Keratinocyte (primary cell): Measurements from ENCODE around the gene GGTLC1. TPM values are rescaled to one million over a fixed set of nuclear protein-coding genes. Genes with fewer than 3 reads are reported as not detected.

Experiments
- DNase-seq: peaks from one replicate; pipeline ENCODE4 v3.0.0-alpha.2; 2011; ENCODE audit warnings: low read depth, missing footprints, low spot score
- FAIRE-seq: peaks from 2 replicates; lab custom pipeline; 2011; peaks lifted over from hg19 to GRCh38; lab: Jason Lieb, UNC
- H2AFZ ChIP-seq: 2 replicates; pipeline ENCODE4 v1.6.0; 2012; ENCODE audit warnings: low read length, control low read depth, inconsistent platforms; ENCODE audit not compliant: control insufficient read depth
- H3K27ac ChIP-seq: 2 replicates; pipeline ENCODE4 v1.5.1; 2011; ENCODE audit warnings: low read length; ENCODE audit not compliant: control insufficient read depth, insufficient read depth
- H3K27me3 ChIP-seq: 3 replicates; pipeline ENCODE4 v1.6.0; 2011; ENCODE audit warnings: low read length; ENCODE audit not compliant: control insufficient read depth, insufficient read depth; ENCODE audit errors: extremely low read depth
- H3K36me3 ChIP-seq, 2 experiments: 2 replicates in 1 of 2; 3 replicates in 1 of 2; pipeline ENCODE4 v1.5.1; 2011; ENCODE audit warnings: low read length in 2 of 2, mild to moderate bottlenecking in 1 of 2; ENCODE audit not compliant: control insufficient read depth in 2 of 2, insufficient read depth in 2 of 2; ENCODE audit errors: extremely low read depth in 1 of 2
- H3K4me1 ChIP-seq: 3 replicates; pipeline ENCODE4 v1.5.1; 2011; ENCODE audit warnings: low read length; ENCODE audit not compliant: control insufficient read depth, insufficient read depth; ENCODE audit errors: extremely low read depth
- H3K4me2 ChIP-seq: 3 replicates; pipeline ENCODE4 v1.6.0; 2011; ENCODE audit warnings: low read depth, low read length; ENCODE audit not compliant: control insufficient read depth, insufficient read depth; ENCODE audit errors: extremely low read depth
- H3K4me3 ChIP-seq, 3 experiments: fragments of 200-600 bp in 1 of 3; sonication (generic) in 1 of 3; 2 replicates in 2 of 3; 3 replicates in 1 of 3; pipeline ENCODE4 v1.5.1; 2011 to 2016; ENCODE audit warnings: low read length in 3 of 3, mild to moderate bottlenecking in 3 of 3, control low read depth in 2 of 3, inconsistent platforms in 1 of 3, low read depth in 1 of 3, mixed read lengths in 1 of 3, mixed run types in 1 of 3, moderate library complexity in 1 of 3; ENCODE audit not compliant: control insufficient read depth in 2 of 3, insufficient read depth in 2 of 3; ENCODE audit errors: extremely low read depth in 1 of 3
- H3K79me2 ChIP-seq: 2 replicates; pipeline ENCODE4 v1.6.0; 2012; ENCODE audit warnings: low read length; ENCODE audit not compliant: control insufficient read depth, insufficient read depth
- H3K9ac ChIP-seq: 3 replicates; pipeline ENCODE4 v1.6.0; 2011; ENCODE audit warnings: low read length; ENCODE audit not compliant: control insufficient read depth, insufficient read depth; ENCODE audit errors: extremely low read depth
- H3K9me1 ChIP-seq: 3 replicates; pipeline ENCODE4 v1.6.0; 2011; ENCODE audit warnings: low read length; ENCODE audit not compliant: control insufficient read depth, insufficient read depth; ENCODE audit errors: extremely low read depth
- H3K9me3 ChIP-seq: 2 replicates; pipeline ENCODE4 v1.5.1; 2012; ENCODE audit warnings: low read depth, low read length; ENCODE audit not compliant: control insufficient read depth
- H4K20me1 ChIP-seq: 3 replicates; pipeline ENCODE4 v1.6.0; 2011; ENCODE audit warnings: low read length; ENCODE audit not compliant: control insufficient read depth, insufficient read depth; ENCODE audit errors: extremely low read depth
- EZH2 ChIP-seq: IDR thresholded peaks from one replicate; pipeline ENCODE4 v1.6.1; 2012; ENCODE audit warnings: inconsistent platforms, mild to moderate bottlenecking, low read length, moderate library complexity
- dilution Hi-C: fragments of 300-500 bp; cut with MboI; formaldehyde crosslinking; loops from one replicate; pipeline ENCODE4 v1.7.0; 2020; ENCODE audit warnings: low sequenced_read_pairs; ENCODE audit not compliant: extremely low pct_ligation_motif_present
- polyA minus RNA-seq, 3 experiments: library from RNA; depleted of rRNA, polyadenylated mRNA; stranded (reverse); fragments of >200 nt; gene quantifications; 1 replicate in 1 of 3; 2 replicates in 1 of 3; 3 replicates in 1 of 3; pipeline ENCODE4 v1.2.3, GENCODE V29; 2011
- polyA plus RNA-seq, 5 experiments: library from polyadenylated mRNA; depleted of rRNA in 3 of 5; stranded (reverse) in 3 of 5; stranded (forward) in 1 of 5; unstranded in 1 of 5; fragments of >200 nt; gene quantifications; 1 replicate in 1 of 5; 2 replicates in 3 of 5; 3 replicates in 1 of 5; pipeline versions ENCODE4 v1.2.1 to v1.2.3, GENCODE V29; 2011 to 2012; ENCODE audit warnings: missing spikeins in 2 of 5, low read depth in 1 of 5, low replicate concordance in 1 of 5
- TF ChIP-seq, protein P1 (sequence below), 3 experiments: IDR thresholded peaks in 1 of 3; conservative IDR thresholded peaks in 1 of 3; optimal IDR thresholded peaks in 1 of 3; 2 replicates in 2 of 3; 3 replicates in 1 of 3; pipeline versions ENCODE3 to v1.5.1; 2011; ENCODE audit warnings: low read length in 3 of 3, mild to moderate bottlenecking in 3 of 3, moderate library complexity in 2 of 3, control low read depth in 1 of 3, inconsistent platforms in 1 of 3; ENCODE audit not compliant: insufficient read depth in 2 of 3; ENCODE audit errors: extremely low read depth in 1 of 3

Gene GGTLC1
- polyA plus RNA-seq (not detected in 3 replicates), polyA minus RNA-seq (not detected in 3 replicates)
- not detected for polyA plus RNA-seq (2011; ENCODE audit: low read depth)
- not detected in 2 replicates for polyA plus RNA-seq (2011; cell fraction: cytosol; rRNA removed)
- polyA plus RNA-seq (2011; cell fraction: nucleus; rRNA removed): not detected in 2 replicates
- not detected in 2 replicates for polyA plus RNA-seq (2012; ENCODE audit: low replicate concordance)
- polyA minus RNA-seq (2011; cell fraction: cytosol; rRNA and poly(A)+ RNA removed): not detected
- not detected in 2 replicates for polyA minus RNA-seq (2011; cell fraction: nucleus; rRNA and poly(A)+ RNA removed)

DNA sequence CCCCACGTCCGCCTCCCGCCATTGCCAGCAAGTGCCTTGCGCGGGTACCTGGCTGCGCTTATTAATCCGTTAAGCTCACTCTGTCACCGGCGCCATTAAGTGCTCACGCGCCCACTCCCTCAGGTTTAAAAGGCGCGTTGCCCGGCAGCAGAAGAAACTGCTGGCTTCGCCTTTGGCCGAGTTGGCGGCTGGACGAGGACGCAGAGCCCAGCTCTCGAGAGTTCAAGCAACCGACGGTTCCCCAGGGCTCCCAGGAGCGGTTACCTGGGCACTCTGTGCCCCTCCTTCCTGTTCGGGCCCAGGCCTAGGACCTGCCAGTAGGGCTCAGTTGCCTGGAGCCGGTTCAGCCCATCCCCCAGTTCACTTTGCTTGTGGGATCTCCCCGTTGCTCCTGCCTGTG, at the start of gene GGTLC1:
Gene GGTLC1 (minus strand): TSS at position 219 of the 400 bp plus-strand sequence. CDS start 2,168 bp downstream, outside the sequence.
- DNase-seq: no peak
- no peaks in the 10 kb centered on the region for H3K4me1 ChIP-seq
- H3K79me2 ChIP-seq: no peaks in the 10 kb centered on the region
- no peaks in the 10 kb centered on the region for H3K36me3 ChIP-seq
- no peak within 1 kb of the TSS for H3K4me3 ChIP-seq
- dilution Hi-C loops: no loop called here
- H3K27me3 ChIP-seq: no peaks in the 10 kb centered on the region
- no peak for TF ChIP-seq EZH2
- TF ChIP-seq, protein P1, sequence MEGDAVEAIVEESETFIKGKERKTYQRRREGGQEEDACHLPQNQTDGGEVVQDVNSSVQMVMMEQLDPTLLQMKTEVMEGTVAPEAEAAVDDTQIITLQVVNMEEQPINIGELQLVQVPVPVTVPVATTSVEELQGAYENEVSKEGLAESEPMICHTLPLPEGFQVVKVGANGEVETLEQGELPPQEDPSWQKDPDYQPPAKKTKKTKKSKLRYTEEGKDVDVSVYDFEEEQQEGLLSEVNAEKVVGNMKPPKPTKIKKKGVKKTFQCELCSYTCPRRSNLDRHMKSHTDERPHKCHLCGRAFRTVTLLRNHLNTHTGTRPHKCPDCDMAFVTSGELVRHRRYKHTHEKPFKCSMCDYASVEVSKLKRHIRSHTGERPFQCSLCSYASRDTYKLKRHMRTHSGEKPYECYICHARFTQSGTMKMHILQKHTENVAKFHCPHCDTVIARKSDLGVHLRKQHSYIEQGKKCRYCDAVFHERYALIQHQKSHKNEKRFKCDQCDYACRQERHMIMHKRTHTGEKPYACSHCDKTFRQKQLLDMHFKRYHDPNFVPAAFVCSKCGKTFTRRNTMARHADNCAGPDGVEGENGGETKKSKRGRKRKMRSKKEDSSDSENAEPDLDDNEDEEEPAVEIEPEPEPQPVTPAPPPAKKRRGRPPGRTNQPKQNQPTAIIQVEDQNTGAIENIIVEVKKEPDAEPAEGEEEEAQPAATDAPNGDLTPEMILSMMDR (optimal IDR thresholded peaks at IDR 0.05 in 1 of 3, IDR thresholded peaks at IDR 0.05 in 1 of 3, conservative IDR thresholded peaks at IDR 0.05 in 1 of 3; ENCODE audit: extremely low read depth in 1 of 3, insufficient read depth in 2 of 3, low read length in 3 of 3): no peak
- H3K9me3 ChIP-seq: no peaks in the 10 kb centered on the region
- H3K27ac ChIP-seq: no peak within 1 kb of the TSS
- H3K4me2 ChIP-seq: no peak within 1 kb of the TSS
- no peaks in the 10 kb centered on the region for H3K9me1 ChIP-seq
- no peak for FAIRE-seq
- no peaks in the 10 kb centered on the region for H4K20me1 ChIP-seq
- no peak within 1 kb of the TSS for H3K9ac ChIP-seq
- H2AFZ ChIP-seq: no peak within 1 kb of the TSS

GRCh38 chr20:24034820-24035219, 46.2 kb upstream of the GGTLC1 start:
- no peak overlapping the region for H3K4me2 ChIP-seq
- no peaks in the 10 kb centered on the region for H4K20me1 ChIP-seq
- H3K27me3 ChIP-seq: no peaks in the 10 kb centered on the region
- no peak overlapping the region for H3K27ac ChIP-seq
- no peak overlapping the region for H2AFZ ChIP-seq
- H3K4me1 ChIP-seq: no peaks in the 10 kb centered on the region
- TF ChIP-seq, protein P1 (optimal IDR thresholded peaks at IDR 0.05 in 1 of 3, IDR thresholded peaks at IDR 0.05 in 1 of 3, conservative IDR thresholded peaks at IDR 0.05 in 1 of 3; ENCODE audit: extremely low read depth in 1 of 3, insufficient read depth in 2 of 3, low read length in 3 of 3): no peak
- no peak for TF ChIP-seq EZH2
- H3K36me3 ChIP-seq: no peaks in the 10 kb centered on the region
- dilution Hi-C loops: no loop called here
- H3K79me2 ChIP-seq: no peaks in the 10 kb centered on the region
- no peak for DNase-seq
- no peaks in the 10 kb centered on the region for H3K9me3 ChIP-seq
- H3K9ac ChIP-seq: no peak overlapping the region
- H3K4me3 ChIP-seq: no peak overlapping the region
- no peaks in the 10 kb centered on the region for H3K9me1 ChIP-seq
- no peak for FAIRE-seq
